Upper lobe of left lung (tissue), 6 donors: ENCODE results near the gene TVP23C. TPM values are rescaled to one million over a fixed set of nuclear protein-coding genes. Genes with fewer than 3 reads are reported as not detected.
A peak's percentile ranks its signal among the peaks of the same experiment; 100 is the strongest.

Experiments
- ATAC-seq, 2 donors: fragments of 200-7000 bp; cut with Tn5 transposase; one replicate each; pipeline ENCODE4 v1.9.1; 2022; ENCODE audit warnings: mild to moderate bottlenecking in 2 of 2, moderate library complexity in 2 of 2; ENCODE audit not compliant: low FRiP score in 2 of 2
- DNase-seq, 2 donors: peaks; one replicate each; pipeline ENCODE4 v3.0.0-alpha.2; 2019 to 2020
- H3K27ac ChIP-seq, 4 donors: fragments of 200-600 bp; sonication (generic); one replicate each; pipeline ENCODE4 v1.5.1; 2016 to 2019
- H3K27me3 ChIP-seq, 4 donors: fragments of 200-600 bp; sonication (generic); one replicate each; pipeline ENCODE4 v1.5.1; 2017 to 2019
- H3K36me3 ChIP-seq, 4 donors: fragments of 200-600 bp; sonication (generic); one replicate each; pipeline ENCODE4 v1.5.1; 2016 to 2019
- H3K4me1 ChIP-seq, 4 donors: fragments of 200-600 bp; sonication (generic); one replicate each; pipeline ENCODE4 v1.5.1; 2018 to 2019
- H3K4me3 ChIP-seq, 4 donors: fragments of 200-600 bp; sonication (generic); one replicate each; pipeline ENCODE4 v1.5.1; 2017 to 2019; ENCODE audit warnings: mild to moderate bottlenecking in 2 of 4, moderate library complexity in 1 of 4
- H3K9me3 ChIP-seq, 4 donors: fragments of 200-600 bp; sonication (generic); one replicate each; pipeline ENCODE4 v1.5.1; 2018 to 2019
- CTCF ChIP-seq, 6 experiments: fragments of 450-650 bp in 4 of 6; fragments of 200-600 bp in 2 of 6; sonication (generic) in 2 of 6; IDR thresholded peaks; one replicate each; pipeline ENCODE4 v1.5.1; 2016 to 2019; ENCODE audit warnings: antibody characterized with exemption in 6 of 6
- EP300 ChIP-seq, 4 donors: sonication (generic); formaldehyde crosslinking; IDR thresholded peaks; one replicate each; pipeline ENCODE4 v1.5.1; 2017; ENCODE audit warnings: antibody characterized with exemption in 4 of 4, control low read depth in 2 of 4
- POLR2A ChIP-seq, 4 donors: fragments of 450-650 bp; IDR thresholded peaks; one replicate each; pipeline ENCODE4 v1.5.1; 2016 to 2017; ENCODE audit warnings: antibody characterized with exemption in 4 of 4, mild to moderate bottlenecking in 2 of 4
- POLR2AphosphoS5 ChIP-seq, 2 donors: sonication (generic); formaldehyde crosslinking; IDR thresholded peaks; one replicate each; pipeline ENCODE4 v1.5.1; 2017; ENCODE audit warnings: antibody characterized with exemption in 2 of 2
- WGBS, 2 donors: methylation state at CpG; one replicate each; pipeline ENCODE4 v1.1.5; 2017 to 2018; 5-methylcytosine and 5-hydroxymethylcytosine counted together
- total RNA-seq, 6 donors: library from RNA; depleted of rRNA in 4 of 6; stranded (reverse); fragments of >200 nt in 4 of 6; gene quantifications; one replicate each; pipeline versions ENCODE4 v1.1.0 to v1.2.1, GENCODE V29; 2016 to 2021
- donor health status: DM: no; HTN: no; CAD: no; lungs with moderate emphysema.
- donor health status: DM: no; HTN: yes; CAD: no; lungs with severe emphysema.

Gene TVP23C
- total RNA-seq, 6 donors from 2014 or later = 15.3 to 54.0 (median 17.4) TPM

- DNase-seq (no peak), ATAC-seq (no peak)
- Histone ChIP-seq H3K4me1 (peaks cover 9 to 19% (median 12%) of the 10 kb centered on the region in 4 donors), H3K4me3 (no peak overlapping the region), H3K27ac (peak overlapping the region in 3 of 4 donors; percentile 64 to 73 (median 73)), H3K36me3 (no peaks in the 10 kb centered on the region), H3K27me3 (no peaks in the 10 kb centered on the region), H3K9me3 (no peaks in the 10 kb centered on the region)
- WGBS, 2 donors = 71 to 73% methylated on average over 11 of the region's 11 CpGs
- TF ChIP-seq POLR2AphosphoS5 (IDR thresholded peaks at IDR 0.05) (no peak), CTCF (IDR thresholded peaks at IDR 0.05) (no peak), EP300 (IDR thresholded peaks at IDR 0.05) (no peak), POLR2A (IDR thresholded peaks at IDR 0.05) (no peak)
Observed at GRCh38 chr17:15464231-15464985, 98.9 kb downstream of the TVP23C start.

- peak; percentile 67 to 81 for ATAC-seq
- TF ChIP-seq POLR2AphosphoS5 (IDR thresholded peaks at IDR 0.05) = peak in 1 of 2 donors; percentile 8
- TF ChIP-seq CTCF (IDR thresholded peaks at IDR 0.05) = no peak
- TF ChIP-seq POLR2A (IDR thresholded peaks at IDR 0.05) = no peak
- TF ChIP-seq EP300 (IDR thresholded peaks at IDR 0.05) = no peak
- 42 to 48% methylated on average over 11 of the region's 11 CpGs for WGBS, 2 donors
- H3K27me3 ChIP-seq = no peaks in the 10 kb centered on the region
- no peaks in the 10 kb centered on the region for H3K36me3 ChIP-seq
- no peak overlapping the region for H3K4me3 ChIP-seq
- peak in 1 of 2 donors; percentile 57 for DNase-seq
- peaks cover 9 to 24% (median 12%) of the 10 kb centered on the region in 4 donors for H3K4me1 ChIP-seq
- H3K9me3 ChIP-seq = no peaks in the 10 kb centered on the region
- H3K27ac ChIP-seq = peak overlapping the region; percentile 44 to 73 (median 68)
Observed at GRCh38 chr17:15462976-15463772, 100.1 kb downstream of the TVP23C start.

GRCh38 chr17:15457723-15458094, 105.6 kb downstream of the TVP23C start:
- H3K36me3 ChIP-seq = no peaks in the 10 kb centered on the region
- H3K27me3 ChIP-seq = no peaks in the 10 kb centered on the region
- ATAC-seq (peak in 1 of 2 donors; percentile 48), DNase-seq (no peak)
- H3K4me3 ChIP-seq = no peak overlapping the region
- peaks cover 6 to 8% (median 8%) of the 10 kb centered on the region in 4 donors for H3K4me1 ChIP-seq
- TF ChIP-seq POLR2AphosphoS5 (IDR thresholded peaks at IDR 0.05) (no peak), CTCF (IDR thresholded peaks at IDR 0.05) (no peak), EP300 (IDR thresholded peaks at IDR 0.05) (no peak), POLR2A (IDR thresholded peaks at IDR 0.05) (no peak)
- H3K27ac ChIP-seq = peak overlapping the region; percentile 37 to 71 (median 68)
- peaks cover 0 to 6% (median 0%) of the 10 kb centered on the region in 4 donors for H3K9me3 ChIP-seq
- 57 to 69% methylated on average over 7 of the region's 7 CpGs for WGBS, 2 donors

GRCh38 chr17:15456972-15457722, 106.1 kb downstream of the TVP23C start:
- peaks cover 5 to 8% (median 7%) of the 10 kb centered on the region in 4 donors for H3K4me1 ChIP-seq
- ATAC-seq = peak; percentile 55 to 74
- peak overlapping the region; percentile 37 to 74 (median 68) for H3K27ac ChIP-seq
- TF ChIP-seq EP300 (IDR thresholded peaks at IDR 0.05) (peak in 1 of 4 donors; percentile 19), POLR2AphosphoS5 (IDR thresholded peaks at IDR 0.05) (peak in 1 of 2 donors; percentile 36), CTCF (IDR thresholded peaks at IDR 0.05) (peak in 4 of 6 experiments; percentile 13 to 35 (median 20)), POLR2A (IDR thresholded peaks at IDR 0.05) (no peak)
- no peak overlapping the region for H3K4me3 ChIP-seq
- H3K9me3 ChIP-seq = peaks cover 0 to 6% (median 0%) of the 10 kb centered on the region in 4 donors
- H3K27me3 ChIP-seq = no peaks in the 10 kb centered on the region
- no peak for DNase-seq
- 58 to 67% methylated on average over 16 of the region's 16 CpGs for WGBS, 2 donors
- H3K36me3 ChIP-seq = no peaks in the 10 kb centered on the region
